Kidney tubule cell (primary cell): Measurements from ENCODE around the gene NIM1K.
"Not testable (repeated sequence)": the region's sequence is repeated elsewhere in the genome, so short reads cannot be mapped to it uniquely, and the experiment has no call there.

Experiments used
- DNase-seq: peaks from one replicate; pipeline ENCODE4 v3.0.0-alpha.2; 2018; ENCODE audit warnings: low spot score

NIM1K gene

DNA sequence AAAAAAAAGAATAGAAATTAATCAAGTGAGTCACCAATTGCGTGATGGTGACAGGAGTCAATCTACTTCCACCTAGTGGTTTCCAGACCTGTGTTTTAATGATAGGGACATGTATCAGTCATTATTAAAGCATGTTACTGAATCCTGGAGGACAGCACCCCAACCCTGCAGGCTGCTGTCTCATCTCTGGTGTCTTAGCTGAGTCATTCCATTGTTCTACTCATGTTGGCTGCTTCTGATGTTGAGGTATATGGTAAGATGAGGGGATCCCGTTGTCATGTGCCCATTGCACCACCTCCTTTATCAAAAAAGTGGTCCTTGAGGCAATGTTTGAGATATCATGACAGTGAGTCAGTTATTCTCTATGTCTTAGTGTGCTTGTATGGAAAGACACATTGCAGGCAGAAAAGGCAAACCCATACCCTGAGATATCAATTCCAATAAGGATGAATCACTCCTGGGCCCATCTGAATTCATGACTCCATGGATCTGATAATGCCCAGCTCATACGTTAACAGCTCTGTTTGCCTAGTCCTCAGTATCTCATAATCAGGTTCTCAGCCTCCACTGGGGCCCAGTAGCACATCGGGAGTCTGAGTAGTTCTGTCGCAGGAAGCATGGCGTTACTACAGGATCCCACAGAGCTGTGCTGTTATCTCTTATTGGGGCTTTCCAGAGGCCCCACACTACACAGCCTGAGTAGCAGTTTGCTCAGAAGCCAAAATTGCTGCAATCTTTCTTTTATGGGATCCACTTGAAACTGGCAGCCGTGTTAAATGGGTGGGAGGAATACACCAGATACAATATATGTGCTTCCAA lies 90.0 kb downstream of the NIM1K start:
- peak; percentile 47 for DNase-seq

DNA sequence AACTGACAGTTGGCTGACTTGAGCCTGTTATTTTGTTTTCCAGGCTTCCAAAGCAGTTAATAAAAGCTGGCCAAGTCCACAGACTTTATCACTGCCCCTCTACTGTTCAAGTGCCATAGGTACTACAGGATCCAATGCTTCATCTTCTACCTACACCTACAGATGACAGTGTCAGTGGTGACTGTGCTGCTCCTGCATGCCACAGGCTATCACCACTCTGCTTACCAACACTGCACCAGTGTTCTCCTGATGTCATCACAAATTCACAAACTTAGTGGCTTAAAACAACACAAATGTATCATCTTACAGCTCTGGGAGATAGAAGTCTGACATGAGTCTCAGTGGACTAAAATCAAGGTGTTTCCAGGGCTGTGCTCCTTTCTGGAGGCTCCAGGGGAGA lies 94.6 kb downstream of the NIM1K start:
- no peak for DNase-seq

DNA sequence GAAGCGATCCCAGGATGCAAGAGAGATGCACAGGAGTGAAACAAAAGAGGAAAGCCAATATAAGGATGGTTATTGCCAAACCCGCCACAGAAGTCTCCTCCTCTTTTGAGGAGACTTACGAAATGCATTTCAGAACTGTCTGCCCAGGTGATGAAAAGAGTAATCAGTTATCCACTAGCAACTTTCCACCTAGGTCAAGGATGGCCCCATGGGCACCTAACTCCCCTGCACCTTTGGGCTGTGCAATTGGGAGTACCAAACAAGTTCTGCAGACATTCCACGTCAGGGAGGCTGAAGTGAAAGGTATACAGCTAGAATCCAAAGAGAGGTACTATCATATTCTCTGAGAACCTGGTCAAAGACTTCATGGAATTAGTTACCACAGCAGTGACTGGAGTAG lies 95.5 kb downstream of the NIM1K start:
- no peak for DNase-seq

DNA sequence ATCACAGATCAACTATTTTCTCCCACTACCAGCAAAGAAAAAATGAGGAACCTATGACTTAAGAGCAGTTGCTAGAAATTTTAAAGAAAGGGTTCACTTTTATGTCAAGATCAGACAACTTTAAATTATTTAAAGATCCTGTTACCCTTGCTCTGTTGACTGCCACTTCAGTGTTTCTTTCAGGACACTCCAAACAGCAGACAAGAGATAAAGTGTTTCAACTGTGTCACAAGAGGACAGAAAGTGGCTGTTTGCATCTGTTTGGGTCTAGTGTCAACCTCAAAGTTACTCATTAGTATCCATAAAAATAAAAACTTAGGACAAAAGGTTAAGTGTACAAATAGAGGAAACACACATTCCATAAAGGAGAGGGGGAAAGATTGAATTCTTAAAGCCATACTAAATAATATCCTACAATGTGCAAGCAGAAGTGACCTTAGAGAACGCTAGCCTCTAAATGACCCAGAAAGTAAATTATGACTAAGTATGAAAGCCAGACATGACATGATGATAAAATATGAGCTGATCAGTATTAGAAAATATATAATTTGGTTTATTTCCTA lies 96.3 kb downstream of the NIM1K start:
- DNase-seq, result no peak

DNA sequence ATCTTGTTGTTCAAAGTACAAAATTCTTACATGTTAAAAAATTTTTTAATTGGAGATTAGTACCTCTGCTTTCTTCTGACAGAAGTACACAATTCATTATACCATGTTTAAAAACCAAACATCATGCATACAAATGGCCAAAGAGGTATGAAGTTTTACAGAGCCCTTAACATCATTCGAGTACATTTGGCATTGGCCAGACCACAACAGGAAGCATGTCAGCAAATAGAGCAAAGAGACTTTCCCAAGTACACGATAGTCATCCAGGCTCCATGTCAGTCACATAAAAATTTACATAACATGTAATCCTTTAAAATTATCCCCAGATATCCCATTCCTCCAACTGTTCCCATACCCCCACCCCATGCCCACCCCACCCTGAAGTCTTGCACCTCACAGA lies 98.7 kb downstream of the NIM1K start:
- DNase-seq, result no peak

DNA sequence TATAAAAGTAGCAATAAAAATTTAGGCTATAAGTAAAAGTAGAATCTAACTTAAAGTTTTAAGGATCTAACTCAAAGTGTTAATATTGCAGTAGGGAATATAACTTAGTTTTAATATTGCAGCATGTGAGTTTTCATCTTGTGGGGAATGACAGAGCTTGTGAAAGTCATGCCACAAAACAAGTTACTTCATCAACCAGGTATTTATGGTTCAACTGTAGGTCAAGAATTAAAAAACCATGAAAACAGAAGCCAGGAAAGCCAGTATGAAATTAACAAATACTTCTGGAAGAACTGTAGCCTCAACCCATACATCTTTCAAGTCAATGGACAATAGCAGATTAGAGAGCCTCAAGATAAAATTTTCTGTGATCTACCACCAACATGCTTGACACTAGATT lies 102.2 kb downstream of the NIM1K start:
- peak; percentile 63 for DNase-seq

DNA sequence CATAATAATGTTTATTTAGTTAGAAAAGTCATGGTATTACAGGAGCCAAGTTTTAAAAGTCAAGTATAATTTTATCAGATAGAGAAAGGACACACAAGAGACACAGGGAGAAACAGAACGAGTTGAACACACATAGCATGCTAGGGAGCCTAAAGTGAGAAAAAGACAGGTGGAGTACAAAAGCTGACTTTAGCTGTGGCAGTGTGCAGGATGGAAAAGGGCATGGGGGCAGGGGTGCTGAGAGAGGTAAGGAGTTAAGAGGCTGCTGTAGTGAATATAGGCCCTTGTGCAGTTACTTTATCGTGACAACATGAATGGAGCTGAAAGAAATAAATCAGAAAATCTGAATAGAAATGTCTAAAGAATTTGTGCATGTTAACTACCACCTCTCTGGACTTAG lies 103.2 kb downstream of the NIM1K start:
- no peak for DNase-seq

DNA sequence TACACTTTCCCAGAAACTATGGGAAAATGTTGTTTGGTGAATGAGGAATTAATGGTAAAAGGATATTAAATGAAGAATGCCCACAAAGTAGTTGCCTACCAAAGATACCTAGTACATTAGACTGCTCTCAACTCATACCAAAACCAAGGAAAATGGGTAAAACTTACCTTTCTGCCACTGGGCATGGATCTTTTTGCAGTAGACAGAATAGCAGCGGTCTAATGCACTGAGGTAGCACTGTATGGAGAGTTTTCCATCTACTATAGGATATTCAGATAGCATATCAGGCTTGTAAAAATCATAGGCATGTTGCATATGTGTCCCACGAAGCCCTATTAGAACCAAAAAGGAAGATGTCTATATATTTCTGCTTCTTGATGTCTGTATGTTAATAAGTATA lies 104.8 kb downstream of the NIM1K start:
- no peak for DNase-seq

DNA sequence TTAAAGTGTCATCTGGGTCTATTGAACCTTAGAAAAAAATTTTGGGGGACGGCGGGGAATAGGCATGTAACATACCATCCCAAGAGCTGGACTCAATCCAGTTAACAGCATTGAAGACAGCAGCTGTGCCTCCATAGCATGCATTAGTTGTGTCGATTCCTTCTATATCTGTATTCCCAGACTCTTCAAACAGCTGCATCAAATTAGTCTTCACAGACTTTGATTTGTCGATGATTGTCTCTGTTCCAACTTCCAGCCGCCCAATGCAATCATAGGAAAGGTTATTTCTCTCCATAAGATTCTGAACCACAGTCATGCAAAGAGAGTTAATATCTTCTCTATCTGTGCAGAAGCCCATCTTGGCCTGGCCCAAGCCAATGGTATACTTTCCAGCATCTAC lies 106.4 kb downstream of the NIM1K start:
- no peak for DNase-seq

DNA sequence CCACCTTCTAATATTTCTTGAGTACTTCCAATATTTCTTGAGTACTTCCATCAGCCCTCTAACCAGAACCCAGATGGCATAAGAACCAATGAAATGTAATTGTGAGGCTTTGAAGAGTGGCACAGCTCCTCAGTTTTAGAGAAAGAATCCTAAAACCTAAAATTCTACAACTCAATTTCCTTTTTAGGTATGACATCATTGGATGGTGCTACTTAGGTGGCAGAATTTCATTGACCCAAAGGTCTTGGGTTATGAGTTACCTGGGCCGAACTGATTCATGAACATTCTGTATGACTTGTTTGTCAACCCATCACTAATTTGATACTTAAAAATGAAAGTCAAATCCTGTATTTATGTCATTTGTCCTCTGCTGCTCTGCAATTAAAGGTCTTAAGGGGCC lies 108.1 kb downstream of the NIM1K start:
- no peak for DNase-seq

DNA sequence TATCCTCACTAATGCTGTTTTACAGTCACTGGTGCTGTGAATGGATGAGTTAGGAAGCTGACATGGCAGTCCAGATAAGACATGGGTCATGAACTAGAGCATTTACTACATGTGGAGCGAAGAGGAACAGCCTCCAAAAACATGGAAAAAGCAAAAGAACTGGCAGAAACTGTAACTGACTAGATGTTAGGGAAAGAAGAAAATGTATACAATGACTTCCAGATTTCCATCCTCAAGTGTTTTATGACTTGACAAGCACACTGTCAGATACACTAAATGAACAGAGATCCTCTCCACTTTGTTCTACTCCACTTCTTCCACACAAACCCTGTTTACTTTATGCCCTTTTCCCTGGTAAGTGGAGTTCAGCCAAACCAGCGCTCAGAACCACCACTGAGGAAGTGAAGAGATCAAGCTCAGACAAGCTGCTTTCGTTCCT lies 109.6 kb downstream of the NIM1K start:
- DNase-seq, result no peak

DNA sequence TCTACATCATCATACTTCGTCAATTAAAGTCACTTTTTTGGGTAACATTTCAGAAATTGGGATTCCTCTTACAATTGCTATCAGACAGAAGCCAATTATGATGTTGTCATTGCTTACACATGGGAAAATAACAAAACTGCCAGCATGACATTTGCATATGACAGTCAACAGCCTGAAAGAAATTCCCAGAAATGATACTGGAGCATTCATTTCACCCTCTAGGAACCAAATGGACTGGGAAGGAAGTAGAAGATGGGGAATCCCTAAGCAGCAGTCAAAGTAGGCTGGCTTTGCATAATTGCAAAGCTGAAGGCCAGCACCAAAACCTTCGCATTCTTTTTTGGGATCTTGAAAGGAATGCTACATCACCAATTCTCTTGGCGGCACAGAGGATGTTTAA lies 110.5 kb downstream of the NIM1K start:
- no peak for DNase-seq

DNA sequence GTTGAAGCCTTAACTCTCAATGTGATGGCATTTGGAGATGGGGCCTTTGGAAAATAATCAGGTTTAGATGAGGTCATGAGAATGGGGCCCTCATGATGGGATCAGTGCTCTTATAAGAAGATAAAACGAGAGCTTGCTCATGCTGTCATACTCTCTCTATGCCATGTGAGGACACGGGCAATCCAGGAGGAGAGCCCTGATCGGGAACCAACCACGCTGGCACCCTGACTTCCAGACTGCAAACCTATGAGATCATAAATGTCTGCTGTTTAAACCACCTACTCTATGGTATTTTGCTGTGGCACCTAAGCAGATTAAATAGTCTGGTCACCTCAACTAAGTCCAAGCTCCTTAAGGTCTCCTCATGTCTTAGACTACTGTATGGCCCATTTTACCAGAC lies 111.2 kb downstream of the NIM1K start:
- no peak for DNase-seq

DNA sequence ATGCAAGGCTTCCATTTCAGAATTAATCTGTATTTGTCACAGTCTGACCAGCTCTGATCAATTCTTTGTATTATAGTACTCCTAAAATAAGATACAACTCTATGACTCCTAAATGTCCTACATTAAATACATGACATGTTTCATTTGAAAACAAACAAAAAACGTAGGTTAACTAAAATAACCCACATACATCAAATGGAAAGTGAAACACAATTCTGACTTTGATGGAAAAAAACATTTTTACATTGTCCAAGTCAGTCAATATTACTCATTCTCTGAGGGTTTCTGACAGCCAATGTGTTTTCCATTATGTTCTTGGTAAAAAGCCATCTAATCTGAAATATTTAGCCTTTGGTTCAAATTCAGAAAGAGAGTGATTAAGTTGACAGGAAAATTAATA lies 112.5 kb downstream of the NIM1K start:
- no peak for DNase-seq

DNA sequence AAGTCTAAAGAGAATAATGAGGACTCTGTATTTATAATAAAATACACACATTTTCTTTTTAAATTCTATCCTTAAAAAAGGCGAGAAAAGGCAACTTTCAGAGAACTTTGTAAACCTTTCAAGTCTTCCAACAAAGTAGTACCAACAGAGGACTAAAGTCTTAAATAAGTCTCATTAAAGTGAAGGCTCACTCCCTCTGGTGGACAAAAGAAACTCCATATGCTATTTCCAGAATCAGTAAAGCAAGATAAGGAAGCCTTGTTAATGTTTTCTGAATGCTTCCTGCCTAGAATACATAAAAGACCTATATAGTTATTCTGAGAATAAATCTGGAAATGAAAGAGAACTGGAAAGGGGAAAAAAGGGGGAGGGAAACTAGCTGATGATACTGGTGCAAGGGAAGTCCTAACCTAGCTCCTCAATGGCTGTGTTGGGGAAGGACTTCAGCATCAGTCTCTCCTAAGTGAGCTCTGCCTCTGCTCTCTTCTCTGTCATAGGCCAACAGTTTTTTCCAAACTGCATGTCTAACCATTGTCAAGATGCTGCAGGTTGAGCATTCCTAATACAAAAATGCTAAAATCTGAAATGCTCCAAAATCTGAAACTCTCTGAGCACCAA lies 114.0 kb downstream of the NIM1K start:
- DNase-seq, result peak; percentile 70

DNA sequence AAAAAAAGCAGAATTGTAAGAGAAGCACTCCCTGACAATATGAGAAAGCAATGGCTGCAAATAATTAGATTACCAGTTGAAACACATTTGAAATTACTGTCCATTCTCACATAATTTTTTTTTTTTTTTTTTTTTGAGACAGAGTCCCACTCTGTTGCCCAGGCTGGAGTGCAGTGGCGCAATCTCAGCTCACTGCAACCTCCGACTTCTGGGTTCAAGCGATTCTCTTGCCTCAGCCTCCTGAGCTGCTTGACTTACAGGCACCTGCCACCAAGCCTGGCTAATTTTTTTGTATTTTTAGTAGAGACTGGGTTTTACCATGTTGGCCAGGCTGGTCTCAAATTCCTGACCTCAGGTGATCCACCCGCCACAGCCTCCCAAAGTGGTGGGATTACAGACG lies 114.9 kb downstream of the NIM1K start:
- not testable (repeated sequence) for DNase-seq

DNA sequence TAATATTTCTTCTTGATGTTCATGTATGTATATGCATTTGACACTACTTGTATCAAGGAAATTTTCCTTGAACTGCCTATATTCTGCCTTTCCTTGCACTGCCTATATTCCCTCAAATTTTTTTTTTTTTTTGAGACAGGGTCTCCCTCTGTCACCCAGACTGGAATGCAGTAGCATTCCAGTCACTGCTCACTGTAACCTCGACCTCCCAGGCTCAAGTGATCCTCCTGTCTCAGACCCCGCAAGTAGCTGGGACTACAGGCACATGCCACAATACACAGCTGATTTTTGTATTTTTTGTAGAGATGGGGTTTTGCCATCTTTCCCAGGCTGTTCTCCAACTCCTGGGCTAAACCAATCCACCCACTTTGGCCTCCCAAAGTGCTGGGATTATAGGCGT lies 117.1 kb downstream of the NIM1K start:
- no peak for DNase-seq

DNA sequence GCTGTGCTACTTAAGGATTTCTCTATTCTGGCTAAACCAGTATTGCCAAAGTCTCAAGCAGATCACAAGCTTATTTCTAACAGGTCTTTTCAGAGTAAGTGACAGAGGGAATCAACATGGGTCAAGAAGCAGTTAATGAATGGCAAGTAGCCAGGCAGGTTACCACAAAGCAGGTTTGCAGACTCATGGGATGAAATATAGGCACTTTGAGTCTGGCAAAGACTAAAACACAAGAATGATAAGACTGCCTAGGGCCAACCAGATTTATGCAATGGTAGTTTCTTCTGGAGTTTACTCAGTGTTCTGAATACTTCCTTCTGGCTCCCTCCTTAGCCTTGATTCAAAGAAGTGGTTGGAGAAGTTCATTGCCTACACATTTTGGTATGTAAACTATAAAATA lies 117.6 kb downstream of the NIM1K start:
- DNase-seq, result peak; percentile 55

DNA sequence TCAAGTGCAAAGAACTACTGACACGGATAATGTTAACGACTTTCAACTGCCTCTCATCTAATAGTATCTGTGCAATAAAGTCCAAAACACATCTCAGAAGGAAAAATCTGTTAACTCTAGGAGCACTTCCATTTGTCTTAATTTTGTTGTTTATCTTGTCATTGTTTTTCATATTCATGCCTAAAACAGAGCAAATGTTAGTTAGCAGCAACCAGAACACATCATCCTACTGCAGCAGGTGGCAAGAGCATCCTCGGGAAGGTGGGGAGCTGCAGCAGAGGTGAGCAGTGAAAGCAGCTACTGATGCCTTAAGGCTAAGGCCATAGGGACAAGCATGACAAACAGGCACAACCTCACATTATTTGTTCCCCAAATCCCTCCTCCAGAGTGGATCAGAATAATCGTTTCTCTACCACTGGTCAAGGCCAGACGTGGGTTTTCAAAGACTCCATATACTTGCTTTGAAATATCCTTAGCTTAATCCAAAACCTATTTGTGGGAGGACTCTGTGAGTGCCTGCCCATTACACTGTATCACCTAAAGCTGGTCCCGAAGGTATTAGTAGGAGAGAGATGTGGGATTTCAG lies 120.1 kb downstream of the NIM1K start:
- DNase-seq, result no peak

DNA sequence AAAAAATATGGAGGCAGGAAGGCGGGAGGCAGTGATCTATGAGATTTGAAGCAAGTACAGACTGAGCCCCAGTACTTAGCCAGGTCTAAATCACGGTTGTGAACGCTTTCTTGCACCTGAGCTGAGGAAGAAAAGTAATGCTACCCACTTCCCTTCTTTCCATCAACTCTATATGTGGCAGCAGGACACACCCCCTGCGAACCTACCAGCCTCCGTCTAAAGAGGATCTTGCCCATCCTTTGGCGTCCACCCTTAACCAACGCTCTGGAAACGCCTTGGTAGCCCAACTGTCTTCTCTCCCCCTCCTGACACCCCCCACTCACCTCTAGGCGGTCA lies 120.6 kb downstream of the NIM1K start:
- DNase-seq, result no peak

DNA sequence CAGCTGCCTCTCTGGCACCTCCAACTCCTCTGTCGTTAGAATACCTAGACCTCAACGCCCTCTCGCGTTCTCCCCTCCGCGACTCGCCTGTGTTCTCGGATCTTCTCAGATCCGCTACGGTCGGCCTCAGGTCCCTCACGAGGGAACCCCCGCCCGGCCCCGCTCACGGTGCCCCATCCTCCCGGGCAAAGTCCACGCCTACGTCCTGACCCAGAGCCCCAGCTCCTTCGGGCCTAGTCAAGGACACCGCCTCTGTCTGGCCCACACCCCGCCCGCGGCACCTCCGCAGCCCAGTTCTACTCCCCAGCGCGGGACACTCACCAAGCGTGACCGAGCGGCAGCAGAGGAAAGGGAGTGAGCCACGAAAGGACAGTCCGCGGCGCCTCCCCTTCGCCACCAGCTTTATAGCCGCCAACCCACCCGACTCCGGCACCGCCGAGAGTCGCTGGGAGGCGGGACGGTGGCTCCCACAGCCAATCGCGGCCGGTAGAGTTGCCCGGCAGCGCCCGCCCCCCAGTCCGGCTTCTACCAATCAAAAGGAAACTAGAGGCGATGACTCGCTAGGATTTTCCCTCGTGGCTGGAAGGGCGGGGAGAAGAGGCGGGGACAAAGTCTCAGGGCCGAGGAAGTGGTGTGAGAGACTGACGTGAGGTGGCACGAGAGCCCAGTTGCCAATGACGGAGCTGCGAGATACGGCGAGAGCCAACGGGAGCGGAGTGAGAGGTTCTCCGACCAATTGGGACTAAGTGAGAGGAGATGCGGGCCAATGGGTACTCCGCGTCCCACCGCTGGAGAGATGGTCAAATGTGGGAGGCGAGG lies 121.2 kb downstream of the NIM1K start, which contains the start of gene HMGCS1:
Gene HMGCS1 (minus strand): TSS at position 378 of the 819 bp plus-strand sequence. CDS start 14,447 bp downstream, outside the sequence.
- DNase-seq, result peak; percentile 100

DNA sequence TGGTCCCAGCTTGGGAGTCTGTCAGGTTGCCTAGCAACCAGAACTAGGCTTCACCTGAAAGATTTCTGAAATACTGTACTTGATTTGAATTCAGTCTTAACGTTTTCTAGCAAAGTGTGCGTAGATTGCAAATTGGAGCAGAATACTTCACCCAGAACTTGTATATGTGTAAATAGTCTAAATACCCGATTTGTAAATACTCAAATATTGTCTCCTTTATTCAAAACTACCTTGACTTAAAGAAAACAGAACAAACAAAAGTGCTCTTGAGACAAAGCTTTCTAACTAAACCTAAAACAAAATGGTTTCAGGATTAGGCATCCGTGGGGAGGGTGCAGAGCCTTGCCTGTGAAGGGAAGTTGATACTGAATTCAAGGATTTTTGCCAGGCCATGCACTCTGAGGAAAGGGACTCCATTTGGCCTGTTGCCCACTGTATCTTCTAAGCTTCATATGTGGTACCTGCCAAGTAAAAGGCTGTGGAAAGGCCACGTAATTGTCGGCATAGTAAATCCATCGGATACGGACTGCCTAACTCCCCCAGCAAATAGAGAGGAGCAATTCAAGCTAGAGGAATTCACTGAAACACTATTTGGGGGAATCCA lies 121.9 kb downstream of the NIM1K start:
- no peak for DNase-seq
